GM19328 (cell line): Measurements from ENCODE around the gene IGLL1.

ENCODE experiments used
- ATAC-seq: cut with Tn5 transposase; IDR thresholded peaks from one replicate; pipeline ENCODE4 v1.9.1; 2021; ENCODE audit warnings: mild to moderate bottlenecking, moderate library complexity; ENCODE audit not compliant: unreplicated experiment

Gene IGLL1

GRCh38 chr22:23530106-23530505 is 50.0 kb downstream of the IGLL1 start:
- no peak for ATAC-seq

- ATAC-seq, result no peak
These were observed 50.7 kb downstream of the IGLL1 start for GRCh38 chr22:23529166-23530103.

GRCh38 chr22:23527971-23528740 is 51.9 kb downstream of the IGLL1 start:
- no peak for ATAC-seq

- no peak for ATAC-seq
These were observed 53.3 kb downstream of the IGLL1 start for GRCh38 chr22:23526596-23527316.

GRCh38 chr22:23525510-23525909 is 54.6 kb downstream of the IGLL1 start:
- no peak for ATAC-seq

- no peak for ATAC-seq
These were observed 55.9 kb downstream of the IGLL1 start for GRCh38 chr22:23524226-23524625.

- no peak for ATAC-seq
These were observed 56.4 kb downstream of the IGLL1 start for GRCh38 chr22:23523713-23524112.
